GM12873 (cell line): Measurements from ENCODE around the gene PDE11A.

Experiments
- TF ChIP-seq, protein P1 (sequence below): IDR thresholded peaks from 2 replicates; pipeline ENCODE4 v1.5.1; 2012; ENCODE audit warnings: low read depth, mild to moderate bottlenecking, moderate library complexity, low read length, control low read depth; ENCODE audit not compliant: insufficient read depth; ENCODE audit errors: missing control alignments

Gene PDE11A

DNA sequence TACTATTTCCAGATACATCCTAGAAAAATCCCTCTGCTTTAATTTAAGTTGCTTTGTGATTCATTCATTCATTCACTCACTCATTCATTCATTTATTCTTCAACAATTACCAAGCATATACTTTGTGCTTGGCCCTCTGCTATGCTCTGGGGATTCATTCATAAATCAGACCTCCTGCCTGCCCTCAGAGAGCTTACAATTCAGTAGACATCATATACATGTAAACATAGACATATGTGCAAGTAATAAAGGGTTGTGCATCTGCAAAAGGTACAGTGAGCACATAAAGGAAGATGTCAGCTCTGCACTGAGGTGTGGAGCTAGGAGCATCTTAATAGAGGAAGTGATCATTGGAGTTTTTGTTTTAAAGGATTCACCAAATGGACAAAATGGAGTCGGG, 490.6 kb downstream of the PDE11A start:
- TF ChIP-seq, protein P1, sequence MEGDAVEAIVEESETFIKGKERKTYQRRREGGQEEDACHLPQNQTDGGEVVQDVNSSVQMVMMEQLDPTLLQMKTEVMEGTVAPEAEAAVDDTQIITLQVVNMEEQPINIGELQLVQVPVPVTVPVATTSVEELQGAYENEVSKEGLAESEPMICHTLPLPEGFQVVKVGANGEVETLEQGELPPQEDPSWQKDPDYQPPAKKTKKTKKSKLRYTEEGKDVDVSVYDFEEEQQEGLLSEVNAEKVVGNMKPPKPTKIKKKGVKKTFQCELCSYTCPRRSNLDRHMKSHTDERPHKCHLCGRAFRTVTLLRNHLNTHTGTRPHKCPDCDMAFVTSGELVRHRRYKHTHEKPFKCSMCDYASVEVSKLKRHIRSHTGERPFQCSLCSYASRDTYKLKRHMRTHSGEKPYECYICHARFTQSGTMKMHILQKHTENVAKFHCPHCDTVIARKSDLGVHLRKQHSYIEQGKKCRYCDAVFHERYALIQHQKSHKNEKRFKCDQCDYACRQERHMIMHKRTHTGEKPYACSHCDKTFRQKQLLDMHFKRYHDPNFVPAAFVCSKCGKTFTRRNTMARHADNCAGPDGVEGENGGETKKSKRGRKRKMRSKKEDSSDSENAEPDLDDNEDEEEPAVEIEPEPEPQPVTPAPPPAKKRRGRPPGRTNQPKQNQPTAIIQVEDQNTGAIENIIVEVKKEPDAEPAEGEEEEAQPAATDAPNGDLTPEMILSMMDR = no peak

DNA sequence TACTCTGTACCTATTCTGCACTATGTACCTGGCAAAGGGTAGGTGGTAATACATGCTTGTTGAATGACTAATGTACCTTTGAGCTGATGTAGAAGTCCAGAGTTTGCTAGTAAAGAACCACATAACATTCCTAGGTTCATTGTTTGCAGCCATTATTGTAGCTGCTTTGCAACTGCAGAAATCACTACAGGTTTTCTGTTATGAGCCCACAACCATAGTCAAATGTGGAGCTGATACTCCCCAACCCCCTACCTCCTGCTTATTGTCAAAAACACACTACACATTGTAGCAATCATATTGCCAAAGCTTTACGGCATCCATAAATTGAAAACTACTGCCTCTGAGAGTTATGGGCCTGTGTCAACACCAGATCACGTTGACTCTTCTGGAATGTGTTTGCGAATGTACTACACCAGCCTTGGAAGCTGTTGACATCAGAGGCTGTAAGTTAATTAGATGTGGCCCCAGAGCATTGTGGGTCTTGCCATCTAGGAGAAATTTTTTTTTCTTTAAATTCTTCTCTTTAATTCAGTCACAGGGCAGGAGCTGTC, 493.0 kb downstream of the PDE11A start:
- TF ChIP-seq, protein P1 = no peak

DNA sequence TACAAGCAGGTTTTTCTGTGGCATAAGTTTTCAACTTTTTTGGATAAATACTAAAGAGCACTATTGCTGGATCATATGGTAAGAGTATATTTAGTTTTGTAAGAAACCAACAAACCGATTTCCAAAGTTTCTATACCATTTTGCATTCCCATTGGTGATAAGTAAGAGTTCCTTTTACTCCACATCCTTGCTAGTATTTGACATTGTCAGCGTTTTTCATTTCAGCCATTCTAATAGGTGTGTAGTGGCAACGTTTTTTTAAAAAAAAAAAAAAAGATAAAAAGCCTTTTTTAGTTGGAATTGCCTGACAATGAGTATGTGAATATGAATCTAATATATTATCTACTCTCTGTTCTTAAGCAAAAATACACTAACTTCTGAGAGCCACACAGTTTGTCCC, 494.1 kb downstream of the PDE11A start:
- TF ChIP-seq, protein P1 = no peak

DNA sequence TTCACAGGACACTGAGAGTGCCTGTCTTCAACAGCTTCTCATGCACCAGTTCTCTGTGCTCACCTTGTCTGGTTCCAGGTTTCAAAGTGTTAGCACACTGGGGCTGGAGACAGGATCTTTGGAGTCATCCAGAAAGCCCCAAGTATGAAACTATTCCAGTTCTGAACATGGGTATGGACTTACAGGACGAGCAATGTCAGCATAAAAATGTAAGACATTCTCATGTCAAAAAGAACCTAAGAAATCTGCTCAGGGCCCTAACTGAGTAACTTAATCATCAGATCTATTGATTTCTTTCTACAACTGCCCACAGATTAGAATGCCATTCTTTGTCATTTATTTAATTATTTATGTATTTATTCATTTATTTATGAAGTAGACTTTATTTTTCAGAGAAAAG, 495.5 kb downstream of the PDE11A start:
- TF ChIP-seq, protein P1 = no peak

DNA sequence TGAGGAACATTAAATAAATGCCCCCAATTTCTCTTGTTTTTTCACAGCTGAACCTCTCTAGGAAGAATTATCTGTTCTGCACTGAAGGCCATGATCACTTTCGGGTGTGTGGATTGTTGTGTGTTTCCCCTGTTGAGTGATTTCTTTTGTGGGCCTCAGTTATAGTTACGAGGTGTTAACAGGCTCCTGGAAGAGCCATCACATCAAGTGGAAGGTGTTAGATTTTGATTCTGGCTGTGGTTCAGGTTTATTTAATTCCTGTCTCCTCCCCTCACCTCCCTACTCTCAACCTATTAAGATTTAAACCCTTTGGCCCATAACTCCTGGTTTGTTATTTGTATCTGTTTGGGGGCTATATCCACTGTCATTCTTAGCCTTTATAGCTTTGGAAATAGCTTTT, 497.2 kb downstream of the PDE11A start:
- TF ChIP-seq, protein P1 = no peak

DNA sequence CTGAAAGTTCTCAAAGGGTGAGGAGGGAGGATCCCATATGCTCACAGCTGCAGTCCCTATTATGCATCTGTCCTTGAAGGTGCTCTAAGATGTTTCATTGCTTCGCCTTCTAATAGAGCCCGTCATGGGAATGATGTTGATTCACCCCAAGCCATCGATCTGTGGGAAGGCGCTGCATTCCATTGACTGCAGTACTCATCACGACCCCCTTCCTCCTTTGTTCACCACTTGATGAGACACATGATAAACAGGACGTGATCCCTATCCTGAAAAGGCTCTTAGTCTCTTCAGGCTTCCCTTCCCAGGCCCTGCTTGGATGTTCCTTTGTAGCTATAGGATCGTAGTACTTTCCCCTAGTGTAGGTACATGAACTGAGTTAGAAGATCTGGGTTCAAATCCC, 498.2 kb downstream of the PDE11A start:
- TF ChIP-seq, protein P1 = no peak
